GM19043 (cell line): ENCODE measurements around the gene SUSD1.

Source experiments
- ATAC-seq: cut with Tn5 transposase; IDR thresholded peaks from one replicate; pipeline ENCODE4 v1.9.1; 2021; ENCODE audit warnings: low read depth; ENCODE audit not compliant: unreplicated experiment

Gene SUSD1

GRCh38 chr9:111994831-111995458, 180.2 kb downstream of the SUSD1 start:
- ATAC-seq, result peak; percentile 55

- ATAC-seq, result no peak
Measured at GRCh38 chr9:111993319-111993718, 181.8 kb downstream of the SUSD1 start.

GRCh38 chr9:111992523-111992922, 182.6 kb downstream of the SUSD1 start:
- ATAC-seq, result peak; percentile 67

- no peak for ATAC-seq
Measured at GRCh38 chr9:111991179-111991578, 183.9 kb downstream of the SUSD1 start.
